SU-DHL-6 (cell line): ENCODE results near the gene CCDC85C.

Source experiments
- H2AFZ ChIP-seq: fragments of 200-600 bp; sonication (generic); 2 replicates; pipeline ENCODE4 v1.6.1; 2014; ENCODE audit warnings: low read depth, mild to moderate bottlenecking, moderate library complexity, mixed read lengths, antibody characterized with exemption, low read length; ENCODE audit not compliant: severe bottlenecking
- H3F3A ChIP-seq: fragments of 200-600 bp; shearing (Covaris generic); 2 replicates; pipeline ENCODE4 v1.6.0; 2016; ENCODE audit warnings: antibody characterized with exemption, mild to moderate bottlenecking; ENCODE audit not compliant: insufficient read depth
- H3K27ac ChIP-seq: fragments of 200-600 bp; sonication (generic); 2 replicates; pipeline ENCODE4 v1.5.1; 2016; ENCODE audit warnings: low read depth, mild to moderate bottlenecking, low read length, moderate library complexity, mixed read lengths
- H3K27me3 ChIP-seq: fragments of 200-600 bp; sonication (generic), shearing (Covaris generic); 2 replicates; pipeline ENCODE4 v1.6.0; 2014; ENCODE audit warnings: mild to moderate bottlenecking, low read length
- H3K36me3 ChIP-seq: fragments of 200-600 bp; sonication (generic); 2 replicates; pipeline ENCODE4 v1.6.1; 2014; ENCODE audit warnings: mild to moderate bottlenecking, low read length, mixed read lengths
- H3K4me2 ChIP-seq: fragments of 300-600, 200-600 bp; shearing (Covaris generic), sonication (generic); 2 replicates; pipeline ENCODE4 v1.6.0; 2014; ENCODE audit warnings: low read length, low read depth, mild to moderate bottlenecking; ENCODE audit not compliant: poor library complexity, severe bottlenecking
- H3K4me3 ChIP-seq: fragments of 200-600 bp; sonication (generic); 2 replicates; pipeline ENCODE4 v1.5.1; 2014; ENCODE audit warnings: antibody characterized with exemption, low read length, mild to moderate bottlenecking, mixed read lengths; ENCODE audit not compliant: insufficient read depth, poor library complexity, severe bottlenecking
- H3K79me2 ChIP-seq: fragments of 200-600 bp; sonication (generic); 2 replicates; pipeline ENCODE4 v1.6.1; 2014; ENCODE audit warnings: mild to moderate bottlenecking, low read length, moderate library complexity; ENCODE audit not compliant: insufficient read depth
- H3K9ac ChIP-seq: fragments of 200-600 bp; sonication (generic); 2 replicates; pipeline ENCODE4 v1.7.0; 2014; ENCODE audit warnings: mild to moderate bottlenecking, low read length
- H3K9me2 ChIP-seq: fragments of 200-600 bp; sonication (generic); replicated peaks from 2 replicates; pipeline ENCODE4 v1.6.1; 2014; ENCODE audit warnings: low read length; ENCODE audit not compliant: insufficient read depth
- H3K9me3 ChIP-seq: fragments of 200-600 bp; sonication (generic); 2 replicates; pipeline ENCODE4 v1.6.1; 2014; ENCODE audit warnings: low read length, mixed read lengths; ENCODE audit not compliant: insufficient read depth
- H4K20me1 ChIP-seq: fragments of 200-600 bp; sonication (generic); 2 replicates; pipeline ENCODE4 v1.6.1; 2014; ENCODE audit warnings: low read depth, mild to moderate bottlenecking, antibody characterized with exemption, low read length, moderate library complexity, mixed read lengths
- EZH2phosphoT487 ChIP-seq: fragments of 200-600 bp; sonication (generic), shearing (Covaris generic); conservative IDR thresholded peaks from 2 replicates; pipeline ENCODE4 v1.6.1; 2018; ENCODE audit warnings: mild to moderate bottlenecking, antibody characterized with exemption, low read length, moderate library complexity, mixed read lengths
- TF ChIP-seq, protein P1 (sequence below): fragments of 200-600 bp; sonication (generic); IDR thresholded peaks from one replicate; pipeline ENCODE4 v1.5.1; 2017; ENCODE audit warnings: antibody characterized with exemption, mild to moderate bottlenecking, low read length, moderate library complexity; ENCODE audit not compliant: insufficient read depth, poor library complexity, severe bottlenecking

The CCDC85C gene

DNA sequence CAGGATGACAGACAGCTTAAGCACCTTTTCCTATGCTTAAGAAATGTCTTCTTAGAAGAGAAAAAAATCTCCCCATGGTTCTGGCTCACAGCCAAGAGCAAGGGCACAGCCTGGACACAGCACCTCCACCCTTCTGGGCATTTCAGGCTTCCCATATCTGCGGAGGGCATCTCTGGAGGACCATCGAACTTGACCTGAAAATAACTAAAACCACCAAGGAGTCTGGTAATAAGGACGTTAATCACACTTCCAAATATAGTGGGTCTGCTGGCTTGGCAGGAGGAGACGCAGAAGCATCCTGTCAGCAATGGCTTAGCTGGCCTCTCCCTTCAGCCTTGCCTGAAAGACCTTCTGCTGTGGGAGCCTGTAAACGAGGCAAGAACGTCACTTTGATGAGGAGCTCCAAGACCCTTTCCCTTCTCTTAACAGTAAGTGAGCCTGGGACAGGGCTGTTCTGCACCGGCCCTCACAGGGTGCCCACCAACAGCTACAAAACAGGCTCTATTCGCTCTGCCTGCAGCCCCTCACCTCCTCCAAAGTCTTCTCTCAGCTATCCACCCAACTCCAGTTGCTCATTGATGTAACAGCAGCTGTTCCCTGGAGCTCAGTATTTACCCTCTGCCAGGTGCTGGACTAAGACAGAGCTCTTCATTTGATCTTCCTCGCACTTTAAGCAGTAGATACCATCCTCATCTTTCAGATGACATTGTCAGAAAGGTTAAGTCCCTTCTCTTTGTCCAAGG is 136.5 kb downstream of the CCDC85C start:
- Histone ChIP-seq H4K20me1 (peaks cover 3% of the 10 kb centered on the region; the same call in 1 of the 2 replicates), H2AFZ (no peak overlapping the region), H3K4me3 (no peak overlapping the region), H3K9me3 (no peaks in the 10 kb centered on the region), H3K27ac (no peak overlapping the region), H3K36me3 (no peaks in the 10 kb centered on the region; the same call in 1 of the 2 replicates), H3K9ac (no peak overlapping the region), H3K9me2 (no peaks in the 10 kb centered on the region), H3K27me3 (no peaks in the 10 kb centered on the region), H3K79me2 (peaks cover 56% of the 10 kb centered on the region), H3K4me2 (no peak overlapping the region), H3F3A (no peaks in the 10 kb centered on the region)
- TF ChIP-seq EZH2phosphoT487 = no peak
- TF ChIP-seq, protein P1, sequence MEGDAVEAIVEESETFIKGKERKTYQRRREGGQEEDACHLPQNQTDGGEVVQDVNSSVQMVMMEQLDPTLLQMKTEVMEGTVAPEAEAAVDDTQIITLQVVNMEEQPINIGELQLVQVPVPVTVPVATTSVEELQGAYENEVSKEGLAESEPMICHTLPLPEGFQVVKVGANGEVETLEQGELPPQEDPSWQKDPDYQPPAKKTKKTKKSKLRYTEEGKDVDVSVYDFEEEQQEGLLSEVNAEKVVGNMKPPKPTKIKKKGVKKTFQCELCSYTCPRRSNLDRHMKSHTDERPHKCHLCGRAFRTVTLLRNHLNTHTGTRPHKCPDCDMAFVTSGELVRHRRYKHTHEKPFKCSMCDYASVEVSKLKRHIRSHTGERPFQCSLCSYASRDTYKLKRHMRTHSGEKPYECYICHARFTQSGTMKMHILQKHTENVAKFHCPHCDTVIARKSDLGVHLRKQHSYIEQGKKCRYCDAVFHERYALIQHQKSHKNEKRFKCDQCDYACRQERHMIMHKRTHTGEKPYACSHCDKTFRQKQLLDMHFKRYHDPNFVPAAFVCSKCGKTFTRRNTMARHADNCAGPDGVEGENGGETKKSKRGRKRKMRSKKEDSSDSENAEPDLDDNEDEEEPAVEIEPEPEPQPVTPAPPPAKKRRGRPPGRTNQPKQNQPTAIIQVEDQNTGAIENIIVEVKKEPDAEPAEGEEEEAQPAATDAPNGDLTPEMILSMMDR = no peak

DNA sequence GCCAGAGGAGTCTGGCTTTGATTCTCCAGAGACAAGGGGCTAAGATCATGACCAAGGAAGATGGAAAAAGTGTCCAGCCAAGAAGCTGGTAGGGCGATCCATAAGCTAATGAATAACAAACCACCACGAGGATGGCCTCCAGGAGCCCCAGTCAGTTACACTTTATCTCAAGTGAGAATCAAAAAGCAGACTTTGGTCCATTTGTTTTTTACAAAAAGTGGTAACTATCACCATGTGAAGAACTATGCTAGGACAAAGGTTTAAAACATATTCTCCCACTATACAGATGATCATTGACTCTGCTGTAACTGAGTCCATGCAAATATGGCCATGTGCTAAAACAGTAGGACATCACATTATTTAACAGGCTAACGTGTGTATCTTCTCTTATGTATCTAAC is 137.2 kb downstream of the CCDC85C start:
- no peak overlapping the region for H3K9ac ChIP-seq
- no peaks in the 10 kb centered on the region for H3K9me3 ChIP-seq
- peaks cover 48% of the 10 kb centered on the region for H3K79me2 ChIP-seq
- H2AFZ ChIP-seq = no peak overlapping the region
- H3K27ac ChIP-seq = no peak overlapping the region
- H3K4me3 ChIP-seq = no peak overlapping the region
- H3F3A ChIP-seq = no peaks in the 10 kb centered on the region
- no peaks in the 10 kb centered on the region for H3K27me3 ChIP-seq
- no peaks in the 10 kb centered on the region for H3K9me2 ChIP-seq
- H4K20me1 ChIP-seq = peaks cover 3% of the 10 kb centered on the region; the same call in 1 of the 2 replicates
- H3K4me2 ChIP-seq = no peak overlapping the region
- no peak for TF ChIP-seq EZH2phosphoT487
- TF ChIP-seq, protein P1 = no peak
- no peaks in the 10 kb centered on the region; the same call in 1 of the 2 replicates for H3K36me3 ChIP-seq

DNA sequence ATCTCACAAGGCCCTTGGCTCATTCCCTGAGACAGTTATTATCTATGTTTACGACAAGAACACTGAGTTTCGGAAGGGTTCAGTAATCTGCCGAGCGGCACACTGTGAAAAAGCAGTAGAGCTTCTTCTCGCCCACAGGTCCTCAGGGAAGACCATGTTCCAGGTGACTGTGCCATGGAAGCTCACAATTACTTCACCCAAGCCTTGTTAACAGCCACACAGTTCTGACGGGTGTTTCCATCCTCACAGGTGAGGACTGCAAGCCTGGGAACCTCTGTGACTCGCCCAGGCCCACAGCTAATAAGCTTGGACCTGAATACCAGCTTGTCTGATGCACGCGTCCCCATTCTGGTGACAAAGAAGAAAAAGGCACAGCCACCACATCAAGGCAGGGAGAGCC is 138.7 kb downstream of the CCDC85C start:
- TF ChIP-seq, protein P1 = no peak
- no peak for TF ChIP-seq EZH2phosphoT487
- H3F3A ChIP-seq = no peaks in the 10 kb centered on the region
- no peaks in the 10 kb centered on the region for H3K9me3 ChIP-seq
- H3K9ac ChIP-seq = no peak overlapping the region
- H3K4me3 ChIP-seq = no peak overlapping the region
- peaks cover 3% of the 10 kb centered on the region; the same call in 1 of the 2 replicates for H4K20me1 ChIP-seq
- H2AFZ ChIP-seq = no peak overlapping the region
- H3K9me2 ChIP-seq = no peaks in the 10 kb centered on the region
- no peaks in the 10 kb centered on the region; the same call in 1 of the 2 replicates for H3K36me3 ChIP-seq
- H3K27me3 ChIP-seq = no peaks in the 10 kb centered on the region
- no peak overlapping the region for H3K4me2 ChIP-seq
- H3K27ac ChIP-seq = no peak overlapping the region
- peaks cover 35% of the 10 kb centered on the region for H3K79me2 ChIP-seq
